HG03457 (cell line): Measurements from ENCODE around the gene PPFIA1.

Experiments
- ATAC-seq: cut with Tn5 transposase; IDR thresholded peaks from one replicate; pipeline ENCODE4 v1.9.1; 2021; ENCODE audit warnings: moderate number of reproducible peaks; ENCODE audit not compliant: unreplicated experiment

The PPFIA1 gene

DNA sequence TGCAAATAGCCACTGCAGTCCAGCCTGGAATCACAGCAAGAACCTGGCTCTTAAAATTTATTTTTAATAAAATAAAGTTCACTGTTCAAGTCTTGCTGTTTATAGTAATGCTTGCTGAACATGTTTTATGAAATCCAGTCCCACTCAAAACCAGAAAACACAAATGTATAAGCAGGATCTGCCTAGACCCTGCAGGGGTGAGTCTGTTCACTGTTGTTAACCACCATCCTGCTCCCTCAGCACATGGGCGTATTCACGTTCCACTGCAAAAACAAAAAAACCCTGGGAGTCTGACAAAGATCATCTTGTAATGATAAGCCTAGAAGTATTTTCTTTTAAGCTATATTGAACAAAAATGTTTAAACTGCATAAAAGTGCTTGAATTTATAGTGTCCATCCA, 82.8 kb downstream of the PPFIA1 start:
- no peak for ATAC-seq

DNA sequence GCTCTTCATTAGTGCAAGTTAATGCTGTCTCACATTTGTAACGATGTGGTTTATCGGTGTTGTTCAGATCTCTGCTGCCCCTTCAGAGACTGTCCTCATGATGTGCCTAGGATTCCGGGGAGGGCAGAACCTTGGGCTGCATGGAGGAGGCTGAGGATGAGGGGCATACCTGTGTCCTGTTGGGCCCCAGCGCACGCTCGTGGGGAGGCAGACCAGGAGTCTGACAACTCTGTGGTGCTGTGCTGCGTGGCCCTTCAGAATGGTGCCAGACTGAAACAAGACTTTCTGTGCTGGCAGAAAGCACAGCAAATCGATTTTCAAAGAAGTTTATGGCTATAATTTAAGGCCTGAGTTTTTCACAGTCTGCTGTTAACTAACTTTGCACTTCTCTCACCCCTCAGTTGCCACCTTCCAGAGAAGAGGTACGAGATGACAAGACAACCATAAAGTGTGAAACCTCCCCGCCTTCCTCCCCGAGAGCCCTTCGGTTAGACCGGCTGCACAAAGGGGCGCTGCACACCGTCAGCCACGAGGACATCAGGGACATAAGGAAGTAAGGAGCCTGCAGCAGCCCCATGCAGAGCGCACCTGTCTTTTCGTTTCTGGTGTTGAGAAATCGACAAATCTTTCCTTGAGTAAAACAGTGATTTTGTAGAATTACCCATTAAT, 83.5 kb downstream of the PPFIA1 start:
- ATAC-seq: no peak

DNA sequence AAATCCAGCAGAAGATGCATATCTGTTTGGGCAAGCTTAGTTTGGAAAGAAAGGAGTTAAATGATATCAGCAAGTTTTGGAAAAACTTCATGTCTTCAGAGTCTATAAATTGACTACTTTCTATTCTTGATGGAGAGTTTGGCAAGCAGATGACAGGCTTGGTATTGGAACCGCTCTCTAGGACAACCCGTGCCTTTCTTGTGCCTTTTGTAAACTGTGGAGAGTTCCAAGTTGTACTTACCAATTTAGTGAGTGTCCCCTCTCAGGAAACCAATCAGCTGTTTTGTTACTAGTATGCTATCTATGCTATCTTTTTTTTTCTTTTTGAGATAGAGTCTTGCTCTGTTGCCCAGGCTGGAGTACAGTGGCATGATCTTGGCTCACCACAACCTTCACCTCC, 84.1 kb downstream of the PPFIA1 start:
- no peak for ATAC-seq

- no peak for ATAC-seq
These were observed 88.3 kb downstream of the PPFIA1 start for GRCh38 chr11:70358753-70359152.

GRCh38 chr11:70359451-70360205, 89.1 kb downstream of the PPFIA1 start:
- no peak for ATAC-seq

GRCh38 chr11:70360211-70360610, 89.7 kb downstream of the PPFIA1 start:
- no peak for ATAC-seq

- no peak for ATAC-seq
These were observed 93.7 kb downstream of the PPFIA1 start for GRCh38 chr11:70364178-70364577.

DNA sequence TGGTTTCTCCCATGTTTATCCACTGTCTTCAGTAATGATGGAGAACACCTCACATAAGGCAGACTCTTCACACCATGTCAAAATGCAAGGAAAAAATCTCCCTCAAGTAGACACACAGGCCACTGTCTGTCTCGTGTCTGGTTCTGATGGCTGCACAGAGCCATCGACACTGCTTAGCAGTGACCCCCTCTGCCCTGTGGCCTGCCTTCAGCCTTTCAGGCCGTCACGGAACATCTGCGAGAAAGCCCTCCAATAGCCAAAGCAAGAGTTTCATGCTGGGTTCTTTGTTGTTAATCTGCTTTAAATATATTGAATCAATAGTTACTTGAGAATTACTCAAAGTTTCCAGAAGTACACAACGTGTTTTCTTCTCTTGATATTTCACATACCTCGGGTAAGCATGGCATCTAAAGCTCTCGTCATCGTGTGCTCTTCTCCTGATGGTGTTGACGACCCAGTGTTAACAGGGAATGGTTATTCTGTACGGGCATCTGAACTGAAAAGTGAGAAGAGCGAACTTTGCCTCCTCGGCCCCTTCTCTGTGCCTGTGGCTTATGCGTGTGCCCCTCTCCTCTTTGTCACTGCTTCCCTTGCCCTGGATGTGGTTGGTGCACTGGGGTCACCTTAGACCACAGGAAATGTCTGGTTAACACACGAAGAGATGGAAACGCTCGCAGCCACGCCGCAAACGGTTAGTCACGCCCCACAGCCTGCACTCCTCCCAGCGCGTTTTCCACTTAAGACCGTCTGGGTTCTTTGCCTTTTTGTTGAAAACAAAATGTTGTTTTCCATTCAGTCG, 94.5 kb downstream of the PPFIA1 start:
- ATAC-seq: no peak

DNA sequence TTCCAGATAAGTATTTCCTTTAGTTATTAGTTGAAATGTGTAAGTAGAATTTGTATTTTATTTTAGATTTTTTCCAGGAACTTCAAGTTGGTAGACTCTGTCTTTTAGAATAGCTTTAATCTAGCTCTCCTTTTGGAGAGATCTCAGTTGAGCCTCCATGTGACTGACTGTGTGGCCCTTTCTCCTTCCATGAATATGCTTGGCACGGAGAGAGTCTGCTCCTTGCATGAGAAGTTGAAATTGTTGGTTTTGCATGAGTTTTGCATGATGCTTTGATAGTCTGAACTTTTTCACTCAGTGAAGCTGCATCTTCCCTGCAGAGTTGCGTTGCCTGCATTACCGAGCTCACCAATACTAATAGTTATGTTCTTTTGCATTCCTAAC, 95.0 kb downstream of the PPFIA1 start:
- no peak for ATAC-seq

GRCh38 chr11:70367071-70367470, 96.6 kb downstream of the PPFIA1 start:
- ATAC-seq: no peak

- ATAC-seq: no peak
These were observed 98.5 kb downstream of the PPFIA1 start for GRCh38 chr11:70368961-70369360.

GRCh38 chr11:70371241-70371640, 100.8 kb downstream of the PPFIA1 start:
- no peak for ATAC-seq

DNA sequence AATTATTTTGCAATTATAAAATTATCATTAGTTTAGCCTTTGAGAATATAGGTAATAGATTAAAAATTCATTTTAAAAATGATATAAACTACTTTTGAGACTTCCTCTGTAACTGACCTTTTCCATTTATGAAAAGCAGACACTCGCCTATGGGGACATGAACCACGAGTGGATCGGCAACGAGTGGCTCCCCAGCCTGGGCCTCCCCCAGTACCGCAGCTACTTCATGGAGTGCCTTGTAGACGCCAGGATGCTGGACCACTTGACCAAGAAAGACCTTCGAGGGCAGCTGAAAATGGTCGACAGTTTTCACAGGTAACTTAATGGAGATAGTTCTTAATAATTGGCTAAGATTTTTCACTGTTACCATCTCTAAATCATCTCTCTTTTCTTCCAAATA, 101.6 kb downstream of the PPFIA1 start:
- no peak for ATAC-seq

DNA sequence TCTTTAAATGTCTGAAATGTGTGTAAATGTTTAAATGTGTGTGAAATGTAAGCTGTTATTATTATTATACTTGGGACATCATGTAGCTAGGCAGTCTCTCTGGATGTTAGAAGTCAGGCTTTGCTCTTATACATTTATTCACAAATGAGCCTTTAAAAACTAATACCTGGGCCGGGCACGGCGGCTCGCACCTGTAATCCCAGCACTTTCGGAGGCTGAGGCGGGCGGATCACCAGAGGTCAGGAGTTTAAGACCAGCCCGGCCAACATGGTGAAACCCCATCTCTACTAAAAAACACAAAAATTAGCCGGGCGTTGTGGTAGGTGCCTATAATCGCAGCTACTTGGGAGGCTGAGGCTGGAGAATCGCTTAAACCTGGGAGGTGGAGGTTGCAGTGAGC, 106.1 kb downstream of the PPFIA1 start:
- ATAC-seq: no peak

- ATAC-seq: no peak
These were observed 107.2 kb downstream of the PPFIA1 start for GRCh38 chr11:70377645-70378044.

DNA sequence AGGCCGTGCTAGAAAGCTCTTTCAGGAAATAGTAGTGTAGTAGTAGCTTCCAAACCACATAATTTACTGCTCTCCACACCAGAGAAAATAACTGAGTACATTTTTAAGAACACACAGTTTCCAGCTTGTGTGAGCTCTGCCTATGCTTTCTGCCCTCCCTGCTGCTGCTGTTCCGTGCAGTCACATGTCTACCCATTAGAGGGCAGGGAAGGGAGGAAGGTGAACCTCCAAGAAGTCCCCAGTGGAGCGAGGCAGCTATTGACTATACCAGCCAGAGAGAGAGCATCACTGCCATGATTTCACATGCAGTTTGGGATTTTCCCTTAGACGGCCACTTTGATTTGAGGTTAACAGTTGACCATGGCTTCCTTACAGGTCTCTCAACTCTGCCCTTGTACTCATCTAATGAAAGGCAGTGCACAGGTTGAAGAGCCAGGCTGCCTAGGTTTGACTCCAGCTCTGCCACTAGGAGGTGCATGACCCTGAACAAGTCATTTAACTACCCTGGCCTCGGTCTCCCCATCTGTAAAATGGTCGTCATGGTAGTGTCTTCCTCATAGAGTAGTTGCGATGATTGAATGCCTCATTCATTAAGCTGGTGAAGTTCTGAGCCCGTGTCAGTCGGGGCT, 108.1 kb downstream of the PPFIA1 start:
- ATAC-seq: no peak

- ATAC-seq: no peak
These were observed 110.9 kb downstream of the PPFIA1 start for GRCh38 chr11:70381350-70381749.

GRCh38 chr11:70381872-70382861, 111.7 kb downstream of the PPFIA1 start:
- no peak for ATAC-seq

DNA sequence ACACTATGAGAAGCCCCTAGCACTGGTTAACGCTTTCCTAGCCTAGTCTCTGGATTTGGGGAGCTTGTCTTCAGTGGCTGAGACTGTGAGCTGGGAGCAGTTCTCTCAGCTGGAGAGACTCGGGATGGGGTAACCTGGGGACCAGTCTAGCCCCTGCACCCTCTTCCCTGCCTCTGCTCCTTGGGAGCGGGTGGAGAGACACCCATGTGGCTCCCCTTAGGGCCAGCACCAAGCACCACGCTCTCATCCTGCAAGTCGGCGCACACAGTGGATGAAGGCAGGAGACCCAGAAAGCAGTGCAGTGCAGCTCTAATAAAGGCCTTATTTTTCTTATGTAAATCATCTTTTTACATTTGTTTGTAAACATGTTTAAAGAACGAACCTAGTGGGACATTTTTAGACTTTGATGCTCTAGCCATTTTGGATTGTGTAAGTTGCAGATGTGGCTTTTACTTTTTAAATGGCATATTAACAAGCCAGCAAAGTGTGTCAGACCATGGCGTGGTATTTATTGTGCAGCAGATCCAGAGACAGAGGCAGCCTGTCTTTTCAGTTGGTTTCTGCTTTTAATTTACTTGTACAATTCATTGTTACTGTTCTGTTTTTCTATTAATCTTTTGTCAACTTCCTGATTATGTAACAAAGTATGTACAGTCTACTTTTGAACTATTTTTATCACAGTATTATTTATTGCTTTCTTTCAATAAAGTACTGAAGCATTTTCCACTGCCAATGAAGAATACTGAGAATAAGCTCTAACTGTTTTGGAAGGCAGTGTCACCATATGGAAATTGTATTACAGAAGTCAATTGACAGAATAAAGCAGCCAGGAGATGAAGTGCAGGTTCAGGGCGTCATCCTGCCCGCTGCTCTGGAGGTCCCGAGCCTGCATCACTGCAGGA, 113.4 kb downstream of the PPFIA1 start:
- ATAC-seq: no peak
